HG02588 (cell line): ENCODE measurements around the gene AKAP14.
"Not testable (repeated sequence)": the region's sequence is repeated elsewhere in the genome, so short reads cannot be mapped to it uniquely, and the experiment has no call there.

ENCODE experiments used
- ATAC-seq: cut with Tn5 transposase; IDR thresholded peaks from one replicate; pipeline ENCODE4 v1.9.1; 2021; ENCODE audit warnings: mild to moderate bottlenecking, moderate library complexity; ENCODE audit not compliant: unreplicated experiment

The AKAP14 gene

DNA sequence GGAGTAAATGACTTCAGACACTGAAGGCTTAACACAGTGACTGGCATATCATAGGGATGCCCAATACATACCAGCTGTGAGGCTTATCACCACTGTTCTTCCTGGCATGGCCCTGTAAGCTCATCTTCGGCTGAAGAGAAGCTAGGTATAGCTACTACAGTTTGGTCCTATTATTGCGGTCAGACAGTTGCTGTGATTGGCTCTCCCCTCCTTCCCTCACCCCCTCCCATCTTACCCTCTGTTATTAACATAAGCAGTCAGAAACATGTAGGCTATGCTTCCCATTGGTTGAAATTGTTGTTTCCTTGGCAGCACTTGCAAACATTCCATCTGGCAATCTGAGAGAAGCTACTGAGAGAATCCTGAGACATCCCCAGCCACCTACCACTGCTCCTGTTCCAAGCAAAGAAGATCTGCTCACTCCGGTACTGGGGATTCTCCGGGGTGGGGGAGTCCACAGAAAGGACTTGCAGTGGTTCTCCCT, at the start of gene AKAP14:
Gene AKAP14 (plus strand): TSS at position 51 of the 484 bp plus-strand sequence. CDS start 7,331 bp downstream, outside the sequence.
- no peak for ATAC-seq

DNA sequence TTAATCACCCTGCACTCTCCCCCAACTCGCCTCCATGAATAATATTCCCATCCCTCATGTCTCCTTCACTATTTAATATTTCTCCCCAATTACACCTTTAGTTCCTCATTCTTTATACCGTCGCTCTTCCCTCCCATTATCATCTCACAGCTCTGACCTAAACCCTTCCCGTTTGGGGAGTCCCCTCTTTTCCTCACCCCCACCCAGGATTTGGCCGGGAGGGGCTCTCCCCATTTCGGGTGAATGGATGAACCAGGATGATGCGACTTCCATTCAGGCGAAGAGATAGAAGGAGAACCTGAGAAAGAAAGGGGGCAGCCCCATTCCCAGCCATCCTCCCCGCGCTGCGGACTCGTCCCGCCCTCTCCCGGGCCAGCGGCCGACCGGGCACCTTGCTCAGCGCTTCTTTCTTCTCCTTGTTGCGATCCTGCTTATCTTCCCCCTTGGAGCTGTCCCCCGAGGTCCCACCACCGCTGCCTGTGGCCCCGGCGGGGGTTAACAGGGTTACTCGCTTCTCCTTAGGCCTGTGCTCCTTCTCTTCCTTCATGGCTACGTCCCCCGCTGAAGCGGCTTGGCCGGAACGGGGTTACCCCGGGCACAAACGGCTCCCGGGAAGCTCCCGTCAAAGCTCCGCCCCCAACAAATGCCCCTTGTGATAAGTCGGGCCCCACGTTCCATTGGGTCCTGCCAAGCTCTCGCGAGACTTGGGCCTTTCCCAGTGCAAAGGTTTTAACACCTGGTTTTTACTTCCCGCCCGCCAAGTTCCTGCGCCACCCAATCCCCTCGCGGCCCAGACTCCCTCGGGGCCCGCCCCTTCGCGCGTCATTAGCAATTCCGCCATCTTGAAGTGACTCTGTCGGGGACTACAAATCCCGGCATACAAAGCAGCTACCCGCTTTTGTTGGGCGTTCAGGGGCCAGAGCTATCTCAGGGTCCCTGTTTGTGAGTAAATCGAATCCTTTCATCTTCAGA, 43.0 kb upstream of the AKAP14 start, which contains the start of gene UPF3B:
Gene UPF3B (minus strand): TSS at position 582 of the 972 bp plus-strand sequence. CDS start 35 bp downstream, at position 547.
- peak; percentile 96 for ATAC-seq

DNA sequence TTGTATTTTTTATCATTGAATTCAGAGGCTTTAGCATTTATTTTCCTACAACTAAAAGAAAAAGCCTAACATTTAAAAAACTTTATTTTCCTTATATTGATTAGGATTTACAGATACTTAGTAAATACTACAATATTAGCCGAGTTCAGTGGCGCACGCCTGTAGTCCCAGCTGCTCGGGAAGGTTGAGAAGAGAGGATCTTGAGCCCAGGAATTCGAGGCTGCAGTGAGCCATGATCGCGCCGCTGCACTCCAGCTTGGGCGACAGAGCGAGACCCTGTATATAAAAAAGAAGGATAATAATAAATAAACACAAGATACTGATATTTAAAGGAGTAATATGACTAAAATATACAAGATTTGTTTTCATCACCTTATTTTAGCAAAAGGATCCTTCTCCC, 42.2 kb upstream of the AKAP14 start:
- no peak for ATAC-seq

DNA sequence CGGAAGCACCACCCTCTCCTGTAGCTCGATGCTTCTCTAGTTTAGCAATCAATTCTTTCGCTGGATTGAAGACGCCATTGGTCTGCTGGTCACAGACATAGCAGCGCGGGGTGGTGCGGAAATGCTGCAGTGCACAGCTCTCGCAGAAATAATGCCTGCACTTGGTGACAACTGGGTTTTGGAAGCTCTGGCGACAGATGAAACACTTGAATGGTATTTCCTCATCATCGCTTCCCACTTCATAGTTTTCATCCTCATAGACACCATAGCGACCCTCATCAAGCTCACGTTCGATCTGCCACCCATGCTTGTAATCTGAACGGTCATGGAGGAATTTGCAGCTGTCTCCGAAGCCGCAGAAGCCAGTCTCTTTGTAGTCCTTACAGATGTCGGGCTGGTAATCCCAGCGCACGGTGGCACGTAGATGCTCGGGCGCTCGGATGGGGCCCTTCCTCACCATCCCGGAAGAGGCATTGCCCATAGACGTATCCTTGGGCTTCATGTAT, 25.0 kb upstream of the AKAP14 start:
- ATAC-seq = peak; percentile 12

DNA sequence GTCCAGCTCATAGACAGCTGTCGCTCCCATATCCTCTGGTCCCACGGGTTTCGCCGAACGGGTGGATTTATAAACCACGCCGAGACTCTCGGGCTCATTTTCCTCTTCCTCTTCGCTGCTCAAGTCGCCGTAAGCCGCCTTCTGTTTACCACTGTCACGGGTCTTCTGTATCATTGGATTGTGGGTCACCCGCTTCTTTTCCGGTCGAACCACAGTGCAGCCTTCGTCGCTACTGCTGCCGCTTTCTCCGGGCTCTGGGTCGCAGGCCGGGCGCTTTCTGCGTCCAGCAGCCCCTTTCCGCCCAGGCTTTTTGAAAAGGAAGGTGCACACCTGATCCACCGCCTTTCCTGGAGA, 24.5 kb upstream of the AKAP14 start:
- peak; percentile 31 for ATAC-seq

DNA sequence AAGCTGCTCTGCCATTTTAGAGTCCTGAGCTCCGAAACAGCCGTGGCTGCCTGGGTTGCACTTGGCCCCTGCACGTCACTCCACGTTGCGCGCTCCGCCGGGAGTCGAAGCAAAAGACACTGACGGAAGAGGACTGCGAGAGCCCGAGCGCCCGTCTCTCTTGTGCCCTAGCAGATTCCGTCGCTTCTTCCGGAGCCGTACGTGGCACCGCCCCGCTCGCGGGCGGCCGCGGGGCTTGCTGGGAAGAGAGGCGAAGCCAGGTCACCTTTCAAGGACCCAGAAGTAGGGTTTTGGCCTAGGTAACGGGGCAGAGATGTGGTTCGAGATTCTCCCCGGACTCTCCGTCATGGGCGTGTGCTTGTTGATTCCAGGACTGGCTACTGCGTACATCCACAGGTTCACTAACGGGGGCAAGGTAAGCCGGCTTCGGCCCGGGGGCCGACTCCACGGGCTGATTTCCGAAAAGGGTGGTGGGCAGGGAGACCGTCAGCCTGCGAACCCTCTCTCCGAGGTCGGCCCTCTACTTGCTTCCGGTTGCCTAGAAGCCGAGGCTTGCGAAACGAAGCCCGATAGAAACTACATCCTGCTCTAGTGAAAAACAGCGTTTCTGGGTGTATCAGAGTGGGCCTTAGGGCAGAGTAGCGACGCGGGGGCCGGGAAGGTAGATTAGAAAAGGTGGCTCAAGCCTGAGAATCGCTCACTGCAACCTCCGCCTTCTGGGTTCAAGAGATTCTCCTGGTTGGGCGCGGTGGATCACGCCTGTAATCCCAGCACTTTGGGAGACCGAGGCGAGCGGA, 23.9 kb upstream of the AKAP14 start, which contains the start of the genes NDUFA1 and RNF113A:
Gene NDUFA1 (plus strand): TSS at position 234 of the 797 bp plus-strand sequence. CDS start 80 bp downstream, at position 314.
Gene RNF113A (minus strand): TSS at position 135 of the 797 bp plus-strand sequence. CDS start 120 bp downstream, at position 15.
- peak; percentile 90 for ATAC-seq

DNA sequence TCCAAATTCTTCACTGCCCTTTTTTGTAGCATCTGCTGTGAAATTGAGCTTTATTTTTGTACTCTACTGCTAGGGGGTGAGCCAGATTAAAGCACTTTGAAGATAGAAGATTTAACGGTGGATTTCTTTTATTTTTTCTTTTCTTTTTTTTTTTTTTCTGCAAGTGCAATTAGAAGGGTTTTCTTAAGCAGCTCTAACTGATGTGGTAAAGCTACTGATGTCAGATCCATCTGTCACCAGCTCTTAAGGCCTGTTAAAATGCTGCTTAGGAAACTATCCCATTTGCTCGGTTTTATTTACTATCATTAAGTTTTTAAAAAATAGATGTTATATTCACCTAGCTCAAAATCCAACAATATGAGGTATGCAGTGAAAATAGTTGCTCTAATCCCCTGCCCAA, 17.0 kb upstream of the AKAP14 start:
- ATAC-seq = no peak

DNA sequence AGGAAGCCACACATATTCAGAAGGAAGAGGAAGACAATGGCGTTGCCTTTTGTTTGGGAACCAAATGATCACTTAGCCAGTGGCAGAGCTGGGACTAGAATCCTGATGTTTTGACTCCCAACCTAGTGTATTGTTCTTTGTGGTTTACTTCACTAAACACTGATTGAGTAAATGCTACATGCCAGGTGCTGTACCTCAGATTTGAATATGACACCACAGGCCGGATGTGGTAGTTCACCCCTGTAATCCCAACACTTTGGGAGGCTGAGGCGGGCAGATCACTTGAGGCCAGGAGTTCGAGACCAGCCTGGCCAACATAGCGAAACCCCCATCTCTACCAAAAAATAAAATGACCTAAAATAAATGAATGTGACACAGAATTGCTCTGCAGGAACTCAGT, 15.6 kb upstream of the AKAP14 start:
- ATAC-seq = no peak

DNA sequence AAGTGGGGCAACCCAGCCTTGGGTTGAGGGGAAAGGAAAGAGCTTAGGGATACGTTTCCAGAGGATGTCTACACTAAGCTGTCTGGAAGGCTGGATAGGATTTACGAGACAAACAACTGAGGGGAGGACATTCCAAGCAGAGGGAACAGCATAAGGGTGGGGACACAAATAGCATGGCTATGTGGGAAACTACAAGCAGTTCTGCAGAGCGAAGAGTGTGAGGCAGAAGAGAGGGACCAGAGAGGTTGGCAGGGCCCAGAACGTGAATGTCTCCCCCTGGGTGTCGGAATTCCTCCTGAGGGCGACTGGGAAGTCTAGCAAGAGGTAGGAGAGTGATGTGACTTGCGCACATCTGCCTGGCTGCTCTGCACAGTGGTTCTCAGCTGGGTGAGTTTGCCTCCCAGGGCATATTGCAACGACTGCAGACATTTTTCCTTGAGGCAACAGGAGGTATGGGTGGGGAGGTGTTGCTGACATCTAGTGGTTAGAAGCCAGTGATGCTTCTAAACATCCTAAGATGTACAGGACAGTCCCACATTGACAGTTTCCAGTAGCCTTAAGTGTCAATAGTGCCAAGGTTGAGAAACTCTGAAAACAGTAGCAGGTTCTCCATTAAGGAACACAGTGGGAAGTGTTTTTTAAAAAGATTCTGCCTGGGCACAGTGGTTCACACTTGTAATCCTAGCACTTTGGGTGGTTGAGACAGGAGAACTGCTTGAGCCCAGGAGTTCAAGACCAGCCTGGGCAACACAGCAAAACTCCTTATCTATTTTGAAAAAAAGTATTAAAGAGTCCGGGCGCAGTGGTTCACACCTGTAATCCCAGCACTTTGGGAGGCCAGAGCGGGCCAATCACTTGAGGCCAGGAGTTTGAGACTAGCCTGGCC, 14.9 kb upstream of the AKAP14 start:
- ATAC-seq = peak; percentile 79

DNA sequence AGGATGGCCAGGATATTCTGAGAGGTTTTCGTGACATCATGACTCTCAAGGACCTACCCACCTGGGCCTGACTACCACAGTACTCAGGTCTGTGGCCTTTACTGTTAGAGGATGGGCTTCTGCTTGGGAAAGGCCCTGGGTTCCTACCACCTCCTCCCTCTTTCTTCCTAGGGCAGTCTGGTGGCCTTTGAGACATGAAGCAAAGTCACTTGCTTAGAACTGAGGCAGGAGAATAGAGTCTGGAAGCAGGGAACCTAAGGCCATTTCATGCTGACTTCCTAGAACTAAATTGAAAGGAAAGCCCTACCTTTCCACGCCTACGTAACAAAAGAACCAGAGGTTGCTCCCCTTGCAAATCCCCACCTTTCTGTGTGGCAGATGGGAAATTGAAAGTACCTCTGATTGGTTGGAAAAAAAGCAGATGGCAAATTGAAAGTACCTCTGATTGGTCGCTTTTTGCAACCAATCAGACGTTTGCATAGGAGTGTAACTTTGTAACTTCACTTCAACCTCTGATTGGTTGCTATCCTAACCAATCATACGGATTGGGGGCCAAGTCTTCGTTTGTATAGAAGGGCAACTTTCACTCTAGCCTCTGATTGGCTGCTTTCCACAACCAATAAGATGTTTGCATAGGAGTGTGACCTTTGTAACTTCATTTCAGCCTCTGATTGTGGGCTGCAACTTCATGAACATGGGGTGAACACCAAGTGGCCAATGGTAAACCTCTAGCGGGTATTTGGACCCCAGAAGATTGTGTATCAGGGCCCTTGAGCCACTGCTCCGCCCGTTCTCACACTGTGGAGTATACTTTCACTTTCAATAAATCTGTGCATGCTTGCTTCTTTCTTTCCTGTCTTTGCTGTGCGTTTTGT, 9.9 kb upstream of the AKAP14 start:
- ATAC-seq = no peak

DNA sequence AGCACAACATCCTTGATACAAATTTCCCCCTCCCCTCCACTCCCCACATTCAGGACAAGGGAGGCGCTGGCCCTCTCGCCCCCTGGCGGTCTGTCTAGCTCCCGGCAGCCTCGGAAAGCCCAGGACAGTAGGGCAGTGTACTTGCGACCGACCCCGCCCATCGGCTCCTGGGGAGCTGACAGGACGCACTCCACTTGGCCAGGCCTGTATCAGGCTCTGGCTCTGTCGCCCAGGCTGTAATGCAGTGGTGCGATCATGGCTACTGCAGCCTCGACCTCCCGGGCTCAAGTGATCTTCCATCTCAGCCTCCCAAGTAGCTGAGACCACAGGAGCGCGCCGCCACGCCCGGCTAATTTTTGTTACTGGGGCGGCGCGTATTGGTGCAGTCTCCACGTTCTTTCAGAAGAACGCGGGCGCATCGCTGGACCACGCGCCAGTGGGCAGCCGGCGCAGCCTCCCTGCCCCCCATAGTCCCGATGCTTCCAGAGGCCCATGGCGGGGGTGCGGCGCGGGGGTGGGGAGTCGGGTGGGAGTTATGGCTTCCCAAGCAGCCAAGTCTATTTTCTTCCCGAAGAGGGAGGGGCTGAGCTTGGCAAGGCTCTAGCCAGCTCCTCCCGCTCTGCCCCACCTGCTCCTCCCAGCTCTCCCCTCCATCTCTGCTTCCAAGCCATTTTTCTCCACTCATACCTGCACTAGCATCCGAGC, 7.8 kb upstream of the AKAP14 start:
- peak; percentile 80 for ATAC-seq

DNA sequence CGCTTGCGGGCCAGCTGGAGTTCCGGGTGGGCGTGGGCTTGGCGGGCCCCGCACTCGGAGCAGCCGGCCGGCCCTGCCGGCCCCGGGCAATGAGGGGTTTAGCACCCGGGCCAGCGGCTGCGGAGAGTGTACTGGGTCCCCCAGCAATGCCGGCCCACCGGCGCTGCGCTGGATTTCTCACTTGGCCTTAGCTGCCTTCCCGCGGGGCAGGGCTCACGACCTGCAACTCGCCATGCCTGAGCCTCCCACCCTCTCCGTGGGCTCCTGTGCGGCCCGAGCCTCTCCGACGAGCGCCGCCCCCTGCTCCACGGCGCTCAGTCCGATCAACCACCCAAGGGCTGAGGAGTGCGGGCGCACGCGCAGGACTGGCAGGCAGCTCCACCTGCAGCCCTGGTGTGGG, 5.1 kb upstream of the AKAP14 start:
- not testable (repeated sequence) for ATAC-seq

DNA sequence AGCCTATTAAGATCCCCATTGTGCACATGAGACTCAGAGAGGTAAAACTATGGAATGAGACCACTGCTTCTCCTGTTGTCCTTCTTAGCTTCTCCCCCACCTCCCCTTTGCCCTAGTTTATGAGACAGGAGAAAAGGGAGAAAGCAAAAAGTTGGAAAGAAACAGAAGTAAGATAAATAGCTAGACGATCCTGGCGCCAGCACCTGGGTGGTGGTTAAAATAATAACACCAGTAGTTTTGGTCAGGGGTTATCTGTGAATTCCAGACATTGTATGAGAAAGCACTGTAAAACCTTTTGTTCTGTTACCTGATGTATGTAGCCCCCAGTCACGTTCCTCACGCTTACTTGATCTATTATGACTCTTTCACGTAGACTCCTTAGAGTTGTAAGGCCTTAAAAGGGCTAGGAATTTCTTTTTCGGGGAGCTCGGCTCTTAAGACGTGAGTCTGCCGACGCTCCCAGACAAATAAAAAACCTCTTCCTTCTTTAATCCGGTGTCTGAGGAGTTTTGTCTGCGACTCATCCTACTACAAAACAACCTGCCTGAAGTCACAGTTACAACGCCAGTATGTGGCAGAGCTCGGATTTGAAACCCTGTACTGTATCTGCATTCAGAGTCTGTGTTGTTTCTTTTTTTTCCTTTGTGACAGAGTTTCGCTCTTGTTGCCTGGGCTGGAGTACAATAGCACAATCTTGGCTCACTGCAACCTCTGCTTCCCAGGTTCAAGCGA, 3.6 kb upstream of the AKAP14 start:
- ATAC-seq = not testable (repeated sequence)

DNA sequence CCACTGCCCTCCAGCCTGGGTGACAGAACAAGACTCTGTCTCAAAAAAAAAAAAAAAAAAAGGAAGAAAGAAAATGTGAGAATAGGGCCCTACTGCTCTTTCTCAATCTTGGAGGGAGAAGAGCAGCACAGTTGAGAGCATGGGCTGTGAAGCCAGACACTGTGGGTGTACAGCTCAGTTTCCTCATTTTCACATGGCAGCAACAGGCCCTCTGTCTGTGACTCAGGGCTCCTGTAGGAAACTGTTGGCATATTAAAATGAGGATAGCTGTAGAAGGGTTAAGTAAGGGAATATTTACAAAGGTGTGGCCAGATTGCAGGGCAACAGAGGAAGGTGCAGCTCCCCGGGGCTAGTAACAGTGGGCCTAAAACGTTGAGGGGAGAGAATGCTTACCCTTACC, 3.4 kb downstream of the AKAP14 start:
- no peak for ATAC-seq

DNA sequence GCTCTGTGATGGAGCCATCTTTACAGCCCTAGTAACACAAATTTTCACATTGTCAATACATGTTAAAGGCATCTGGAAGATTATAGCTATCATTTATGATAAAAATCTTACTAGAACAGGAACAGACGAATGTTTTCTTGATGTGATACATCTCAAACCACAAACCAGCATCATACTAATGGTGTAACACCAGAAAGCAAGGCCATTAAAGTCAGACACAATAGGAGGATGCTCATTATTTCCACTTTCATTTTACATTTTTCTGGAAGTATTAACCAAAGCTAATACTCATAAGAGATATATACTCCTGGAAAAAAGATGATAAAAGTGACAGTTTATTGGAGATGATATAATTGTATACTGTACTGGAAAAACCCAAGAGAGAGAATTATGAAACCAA, 5.3 kb downstream of the AKAP14 start:
- ATAC-seq = no peak

DNA sequence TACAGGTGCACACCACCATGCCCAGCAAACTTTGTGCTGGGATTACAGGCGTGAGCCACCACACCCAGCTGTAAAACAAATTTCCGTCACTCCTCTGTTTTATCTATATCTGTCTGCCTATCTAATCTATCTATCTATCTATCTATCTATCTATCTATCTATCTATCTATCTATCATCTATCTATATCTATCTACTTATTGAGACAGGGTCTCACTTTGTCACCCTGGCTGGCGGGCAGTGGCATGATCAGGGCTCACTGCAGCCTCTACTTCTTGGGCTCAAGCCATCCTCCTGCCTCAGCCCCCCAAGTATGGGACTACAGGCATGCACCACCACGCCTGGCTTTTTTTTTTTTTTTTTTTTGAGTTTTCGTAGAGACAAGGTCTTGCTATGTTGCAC, 20.6 kb downstream of the AKAP14 start:
- no peak for ATAC-seq

DNA sequence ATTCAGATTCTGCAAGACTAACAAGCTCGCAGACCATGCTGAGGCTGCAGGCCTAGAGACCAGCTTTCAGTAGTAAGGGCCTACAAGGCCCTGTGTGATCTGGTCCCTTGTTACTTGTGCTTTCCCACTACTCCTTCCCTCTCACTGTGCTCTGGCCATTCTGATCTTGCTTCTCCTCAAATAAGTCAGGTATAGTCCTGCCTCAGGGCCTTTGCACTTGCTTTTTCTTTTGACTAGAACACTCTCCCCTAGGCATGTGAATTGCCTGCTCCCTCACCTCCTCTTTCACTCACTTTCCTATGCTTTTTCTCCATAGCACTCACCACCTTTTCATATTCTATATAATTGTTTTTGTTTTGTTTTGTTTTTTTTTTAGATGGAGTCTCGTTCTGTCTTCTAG, 22.2 kb downstream of the AKAP14 start:
- no peak for ATAC-seq
